ENCODE data around the gene GPI.
"Not testable (repeated sequence)": the region's sequence is repeated elsewhere in the genome, so short reads cannot be mapped to it uniquely, and the experiment has no call there.

Gene GPI

DNA sequence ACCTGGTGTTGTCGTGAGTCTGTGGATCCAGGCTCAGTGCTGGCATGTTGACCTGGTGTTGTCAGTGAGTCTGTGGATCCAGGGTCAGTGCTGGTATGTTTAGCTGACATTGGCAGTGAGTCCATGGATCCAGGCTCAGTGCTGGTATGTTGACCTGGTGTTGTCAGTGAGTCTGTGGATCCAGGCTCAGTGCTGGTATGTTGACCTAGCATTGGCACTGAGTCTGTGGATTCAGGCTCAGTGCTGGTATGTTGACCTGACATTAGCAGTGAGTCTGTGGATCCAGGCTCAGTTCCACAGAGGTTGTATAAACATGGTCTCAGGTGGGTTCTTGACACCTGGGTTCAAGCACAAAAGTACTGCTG lies 22.4 kb downstream of the GPI start:
- no peaks in the 10 kb centered on the region for H3K27me3 ChIP-seq
- no peaks in the 10 kb centered on the region for H3K4me1 ChIP-seq (ENCODE audit: control insufficient read depth in 1 of 2, insufficient read depth in 1 of 2, low read depth in 1 of 2, low read length in 1 of 2)
- H3K9me3 ChIP-seq = no peaks in the 10 kb centered on the region
- peaks cover 98% of the 10 kb centered on the region for H3K36me3 ChIP-seq
- H3K4me3 ChIP-seq (ENCODE audit: low read depth in 1 of 2, low read length in 1 of 2) = no peak overlapping the region
- H3K27ac ChIP-seq = no peak overlapping the region
- TF ChIP-seq, protein P1, sequence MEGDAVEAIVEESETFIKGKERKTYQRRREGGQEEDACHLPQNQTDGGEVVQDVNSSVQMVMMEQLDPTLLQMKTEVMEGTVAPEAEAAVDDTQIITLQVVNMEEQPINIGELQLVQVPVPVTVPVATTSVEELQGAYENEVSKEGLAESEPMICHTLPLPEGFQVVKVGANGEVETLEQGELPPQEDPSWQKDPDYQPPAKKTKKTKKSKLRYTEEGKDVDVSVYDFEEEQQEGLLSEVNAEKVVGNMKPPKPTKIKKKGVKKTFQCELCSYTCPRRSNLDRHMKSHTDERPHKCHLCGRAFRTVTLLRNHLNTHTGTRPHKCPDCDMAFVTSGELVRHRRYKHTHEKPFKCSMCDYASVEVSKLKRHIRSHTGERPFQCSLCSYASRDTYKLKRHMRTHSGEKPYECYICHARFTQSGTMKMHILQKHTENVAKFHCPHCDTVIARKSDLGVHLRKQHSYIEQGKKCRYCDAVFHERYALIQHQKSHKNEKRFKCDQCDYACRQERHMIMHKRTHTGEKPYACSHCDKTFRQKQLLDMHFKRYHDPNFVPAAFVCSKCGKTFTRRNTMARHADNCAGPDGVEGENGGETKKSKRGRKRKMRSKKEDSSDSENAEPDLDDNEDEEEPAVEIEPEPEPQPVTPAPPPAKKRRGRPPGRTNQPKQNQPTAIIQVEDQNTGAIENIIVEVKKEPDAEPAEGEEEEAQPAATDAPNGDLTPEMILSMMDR (IDR thresholded peaks at IDR 0.05) = no peak

DNA sequence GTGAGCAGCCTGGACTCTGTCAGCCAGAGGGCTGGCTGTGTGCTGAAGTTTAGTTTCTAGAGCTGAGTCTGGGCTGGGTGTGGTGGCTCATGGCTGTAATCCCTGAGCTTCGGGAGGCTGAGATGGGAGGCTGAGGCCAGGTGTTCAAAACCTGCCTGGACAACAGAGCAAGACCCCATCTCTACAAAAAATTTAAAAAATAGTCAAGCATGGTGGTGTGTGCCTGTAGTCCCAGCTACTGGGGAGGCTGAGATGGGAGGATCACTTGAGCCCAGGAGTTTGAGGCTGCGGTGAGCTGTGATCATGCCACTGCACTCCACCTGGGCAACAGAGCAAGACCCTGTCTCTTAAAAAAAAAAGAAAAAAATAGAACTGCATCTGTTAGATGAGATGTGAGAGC lies 23.7 kb downstream of the GPI start:
- not testable (repeated sequence) for H3K27ac ChIP-seq; H3K9me3 ChIP-seq; H3K4me1 ChIP-seq (ENCODE audit: control insufficient read depth in 1 of 2, insufficient read depth in 1 of 2, low read depth in 1 of 2, low read length in 1 of 2); H3K4me3 ChIP-seq (ENCODE audit: low read depth in 1 of 2, low read length in 1 of 2); H3K27me3 ChIP-seq
- peaks cover 98% of the 10 kb centered on the region for H3K36me3 ChIP-seq

DNA sequence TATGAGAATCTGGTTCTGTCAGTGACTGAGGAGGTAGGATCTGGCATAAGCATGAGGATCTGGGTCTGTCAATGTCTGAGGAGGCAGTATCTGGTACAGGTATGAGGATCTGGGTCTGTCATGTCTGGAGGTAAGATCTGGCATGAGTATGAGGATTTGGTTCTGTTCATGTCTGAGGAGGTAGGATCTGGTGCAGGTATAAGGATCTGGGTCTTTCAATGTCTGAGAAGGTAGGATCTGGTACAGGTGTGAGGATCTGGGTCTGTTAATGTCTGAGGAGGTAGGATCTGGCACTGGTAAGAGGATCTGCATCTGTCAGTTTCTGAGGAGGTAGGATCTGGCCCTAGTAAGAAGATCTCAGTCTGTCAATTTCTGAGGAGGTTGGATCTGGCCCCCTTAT lies 26.8 kb downstream of the GPI start:
- no peak overlapping the region for H3K4me3 ChIP-seq (ENCODE audit: low read depth in 1 of 2, low read length in 1 of 2)
- no peaks in the 10 kb centered on the region for H3K27me3 ChIP-seq
- no peaks in the 10 kb centered on the region for H3K9me3 ChIP-seq
- H3K36me3 ChIP-seq = peaks cover 100% of the 10 kb centered on the region
- H3K4me1 ChIP-seq (ENCODE audit: control insufficient read depth in 1 of 2, insufficient read depth in 1 of 2, low read depth in 1 of 2, low read length in 1 of 2) = no peaks in the 10 kb centered on the region
- H3K27ac ChIP-seq = no peak overlapping the region
- TF ChIP-seq, protein P1 (IDR thresholded peaks at IDR 0.05) = no peak

DNA sequence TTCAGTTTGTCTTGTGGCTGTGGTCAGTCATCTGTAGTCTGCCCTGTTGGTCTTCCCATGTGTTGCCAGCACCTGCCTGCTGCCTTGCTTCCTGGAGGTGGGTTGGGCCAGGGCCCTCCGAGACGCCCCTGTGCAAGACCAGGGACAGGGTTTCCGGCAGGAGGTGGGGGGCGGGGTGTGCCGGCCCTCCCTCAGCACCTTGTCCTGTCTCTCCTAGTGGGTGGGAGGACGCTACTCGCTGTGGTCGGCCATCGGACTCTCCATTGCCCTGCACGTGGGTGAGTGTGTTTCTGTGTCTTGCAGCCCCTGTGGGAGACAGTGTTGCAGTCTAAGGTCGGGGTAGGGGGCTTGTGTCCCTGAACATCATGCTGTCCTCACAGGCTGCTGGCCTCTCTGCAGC lies 28.0 kb downstream of the GPI start:
- H3K4me3 ChIP-seq (ENCODE audit: low read depth in 1 of 2, low read length in 1 of 2) = no peak overlapping the region
- peaks cover 100% of the 10 kb centered on the region for H3K36me3 ChIP-seq
- TF ChIP-seq, protein P1 (IDR thresholded peaks at IDR 0.05) = no peak

DNA sequence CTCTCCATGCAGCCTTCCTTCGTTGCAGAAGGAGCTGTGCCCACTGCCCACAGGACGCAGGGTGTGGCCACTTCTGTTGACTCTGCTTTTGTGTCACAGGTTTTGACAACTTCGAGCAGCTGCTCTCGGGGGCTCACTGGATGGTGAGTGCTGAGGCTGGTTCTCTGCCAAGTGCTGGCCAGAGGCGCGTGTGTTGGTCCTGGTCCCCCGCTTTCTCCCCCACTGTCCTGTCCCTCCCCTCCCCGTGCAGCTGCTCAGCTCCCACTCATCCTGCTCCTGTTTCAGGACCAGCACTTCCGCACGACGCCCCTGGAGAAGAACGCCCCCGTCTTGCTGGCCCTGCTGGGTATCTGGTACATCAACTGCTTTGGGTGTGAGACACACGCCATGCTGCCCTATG lies 28.6 kb downstream of the GPI start:
- Histone ChIP-seq H3K4me3 (ENCODE audit: low read depth in 1 of 2, low read length in 1 of 2) (no peak overlapping the region), H3K9me3 (no peaks in the 10 kb centered on the region), H3K4me1 (ENCODE audit: control insufficient read depth in 1 of 2, insufficient read depth in 1 of 2, low read depth in 1 of 2, low read length in 1 of 2) (no peaks in the 10 kb centered on the region), H3K27me3 (no peaks in the 10 kb centered on the region), H3K36me3 (peaks cover 100% of the 10 kb centered on the region), H3K27ac (no peak overlapping the region)
- TF ChIP-seq, protein P1 (IDR thresholded peaks at IDR 0.05) = no peak

More for the DNA sequence above, 28.0 kb downstream of the GPI start:
- no peaks in the 10 kb centered on the region for H3K27me3 ChIP-seq
- no peak overlapping the region for H3K27ac ChIP-seq
- no peaks in the 10 kb centered on the region for H3K4me1 ChIP-seq (ENCODE audit: control insufficient read depth in 1 of 2, insufficient read depth in 1 of 2, low read depth in 1 of 2, low read length in 1 of 2)
- H3K9me3 ChIP-seq = no peaks in the 10 kb centered on the region

DNA sequence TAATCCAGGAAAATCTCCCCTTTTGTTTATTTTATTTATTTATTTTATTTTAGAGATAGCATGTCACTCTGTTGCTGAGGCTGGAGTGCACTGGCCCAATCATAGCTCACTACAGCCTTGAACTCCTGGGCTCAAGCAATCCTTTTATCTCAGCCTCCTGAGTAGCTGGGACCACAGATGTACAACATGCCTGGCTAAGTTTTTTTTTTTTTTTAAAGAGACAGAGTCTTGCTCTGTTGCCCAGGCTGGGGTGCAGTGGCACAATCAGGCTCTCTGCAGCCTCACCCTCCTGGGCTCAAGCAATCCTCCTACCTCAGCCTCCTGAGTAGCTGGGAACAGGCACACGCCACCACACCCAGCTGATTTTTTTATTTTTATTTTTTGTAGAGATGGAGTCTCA lies 32.9 kb downstream of the GPI start:
- Histone ChIP-seq H3K4me3 (ENCODE audit: low read depth in 1 of 2, low read length in 1 of 2) (no peak overlapping the region), H3K27ac (no peak overlapping the region), H3K36me3 (peaks cover 80% of the 10 kb centered on the region), H3K9me3 (no peaks in the 10 kb centered on the region), H3K4me1 (ENCODE audit: control insufficient read depth in 1 of 2, insufficient read depth in 1 of 2, low read depth in 1 of 2, low read length in 1 of 2) (no peaks in the 10 kb centered on the region), H3K27me3 (no peaks in the 10 kb centered on the region)
- TF ChIP-seq, protein P1 (IDR thresholded peaks at IDR 0.05) = no peak
